ENCODE data around the gene KRTAP5-11. TPM values are rescaled to one million over a fixed set of nuclear protein-coding genes. Genes with fewer than 3 reads are reported as not detected.

The KRTAP5-11 gene
- total and polyA plus RNA-seq, 2 donors (not counting 3 experiments of a cell fraction or from before 2014, with no cell fraction given) = not detected

DNA sequence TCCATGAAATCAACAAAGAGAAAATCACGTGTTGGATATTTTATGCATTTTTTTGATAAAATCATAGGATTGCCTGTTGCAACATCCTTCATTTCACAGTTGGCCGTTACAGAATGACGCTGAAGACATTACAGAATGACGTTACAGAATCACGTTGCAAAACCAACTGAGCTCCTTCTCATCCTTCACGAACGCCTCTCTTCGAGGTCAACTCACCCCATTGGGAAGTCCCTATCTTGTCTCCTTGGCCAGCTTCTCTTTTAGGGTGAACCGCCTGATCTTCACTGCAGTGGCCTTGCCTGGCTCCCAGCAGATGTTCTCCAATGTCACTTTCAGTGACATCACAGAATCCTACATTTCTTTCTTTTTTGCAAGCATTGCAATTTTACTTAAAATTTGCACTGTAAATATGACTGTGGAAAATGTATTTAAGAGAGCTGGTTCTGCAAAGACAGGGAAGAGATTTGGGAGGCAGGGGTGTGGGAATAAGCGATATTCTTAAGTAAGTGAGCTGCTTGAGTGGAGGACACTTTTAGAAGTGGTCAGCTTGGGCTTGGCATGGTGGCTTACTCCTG lies 50.6 kb downstream of the KRTAP5-11 start:
- Histone ChIP-seq H3K9ac (replicated peaks; ENCODE audit: extremely low read depth, insufficient read depth, low read length) (no peak overlapping the region), H3K27me3 (ENCODE audit: control insufficient read depth in 2 of 2, insufficient read depth in 2 of 2, low read length in 2 of 2) (no peaks in the 10 kb centered on the region), H4K20me1 (replicated peaks; ENCODE audit: control insufficient read depth, extremely low read depth, insufficient read depth, low read length) (no peaks in the 10 kb centered on the region), H3K9me3 (replicated peaks; ENCODE audit: control insufficient read depth, insufficient read depth, low read length) (no peaks in the 10 kb centered on the region), H3K4me1 (ENCODE audit: control insufficient read depth, extremely low read depth, insufficient read depth, low read length) (no peaks in the 10 kb centered on the region), H3K9me1 (replicated peaks; ENCODE audit: control insufficient read depth, extremely low read depth, insufficient read depth, low read length) (no peaks in the 10 kb centered on the region), H3K27ac (ENCODE audit: insufficient read depth, low read depth, low read length) (no peak overlapping the region), H3K36me3 (ENCODE audit: control insufficient read depth in 2 of 2, extremely low read depth in 1 of 2, insufficient read depth in 2 of 2, low read length in 2 of 2) (no peaks in the 10 kb centered on the region), H2AFZ (ENCODE audit: low read depth, low read length) (no peak overlapping the region), H3K4me2 (ENCODE audit: insufficient read depth, low read length) (no peak overlapping the region), H3K79me2 (ENCODE audit: control insufficient read depth, insufficient read depth, low read length) (no peaks in the 10 kb centered on the region), H3K4me3 (replicated peaks in 1 of 3; ENCODE audit: insufficient read depth in 1 of 3, low read depth in 1 of 3, low read length in 3 of 3) (no peak overlapping the region)
- BruUV-seq (replicated peaks) = no TSS peak
- dilution Hi-C loops (cut with MboI; ENCODE audit: extremely low pct_ligation_motif_present, low sequenced_read_pairs) (no loop called here), intact Hi-C loops (cut with micrococcal nuclease) (no loop called here)
- FAIRE-seq (no peak), DNase-seq (ENCODE audit: low read depth, low spot score) (no peak)
- POLR2A ChIA-PET = no interaction called here
- CTCF ChIA-PET = interaction anchor here (1.0 to 1.4 kb wide), 2 partner anchors 10 to 48 kb away, joined by 4 read pairs; no protein-coding TSS in a partner anchor
- TF ChIP-seq FOS (IDR thresholded peaks at IDR 0.05; ENCODE audit: borderline replicate concordance, insufficient read depth, low read length) (no peak), EZH2 (IDR thresholded peaks at IDR 0.05; ENCODE audit: borderline replicate concordance, low read depth, low read length, severe bottlenecking) (no peak), POLR2A (IDR thresholded peaks at IDR 0.05; ENCODE audit: low read depth, low read length) (no peak), POLR2AphosphoS5 (IDR thresholded peaks at IDR 0.05; ENCODE audit: insufficient read depth, low read depth, low read length) (no peak), JUN (IDR thresholded peaks at IDR 0.05; ENCODE audit: borderline replicate concordance, insufficient read depth, insufficient read length, low read depth) (no peak), GATA2 (IDR thresholded peaks at IDR 0.05; ENCODE audit: insufficient read depth, insufficient read length, low read depth, low read length) (no peak), MYC (IDR thresholded peaks at IDR 0.05; ENCODE audit: low read depth, low read length) (no peak)
- TF ChIP-seq, protein P1, sequence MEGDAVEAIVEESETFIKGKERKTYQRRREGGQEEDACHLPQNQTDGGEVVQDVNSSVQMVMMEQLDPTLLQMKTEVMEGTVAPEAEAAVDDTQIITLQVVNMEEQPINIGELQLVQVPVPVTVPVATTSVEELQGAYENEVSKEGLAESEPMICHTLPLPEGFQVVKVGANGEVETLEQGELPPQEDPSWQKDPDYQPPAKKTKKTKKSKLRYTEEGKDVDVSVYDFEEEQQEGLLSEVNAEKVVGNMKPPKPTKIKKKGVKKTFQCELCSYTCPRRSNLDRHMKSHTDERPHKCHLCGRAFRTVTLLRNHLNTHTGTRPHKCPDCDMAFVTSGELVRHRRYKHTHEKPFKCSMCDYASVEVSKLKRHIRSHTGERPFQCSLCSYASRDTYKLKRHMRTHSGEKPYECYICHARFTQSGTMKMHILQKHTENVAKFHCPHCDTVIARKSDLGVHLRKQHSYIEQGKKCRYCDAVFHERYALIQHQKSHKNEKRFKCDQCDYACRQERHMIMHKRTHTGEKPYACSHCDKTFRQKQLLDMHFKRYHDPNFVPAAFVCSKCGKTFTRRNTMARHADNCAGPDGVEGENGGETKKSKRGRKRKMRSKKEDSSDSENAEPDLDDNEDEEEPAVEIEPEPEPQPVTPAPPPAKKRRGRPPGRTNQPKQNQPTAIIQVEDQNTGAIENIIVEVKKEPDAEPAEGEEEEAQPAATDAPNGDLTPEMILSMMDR (IDR thresholded peaks at IDR 0.05; ENCODE audit: extremely low read depth in 1 of 2, insufficient read depth in 1 of 2, low read depth in 1 of 2, low read length in 2 of 2) = no peak
- TF ChIP-seq, protein P2, sequence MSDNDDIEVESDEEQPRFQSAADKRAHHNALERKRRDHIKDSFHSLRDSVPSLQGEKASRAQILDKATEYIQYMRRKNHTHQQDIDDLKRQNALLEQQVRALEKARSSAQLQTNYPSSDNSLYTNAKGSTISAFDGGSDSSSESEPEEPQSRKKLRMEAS (IDR thresholded peaks at IDR 0.05; ENCODE audit: insufficient read depth, insufficient read length) = no peak

Small RNAs within 50 kb of the gene (small RNA-seq; reads per million reads assigned to genes)
- not detected for gene AP000867.1 (ENCODE audit: insufficient read depth, insufficient read length, low read depth, low replicate concordance)
- not detected for gene KRTAP5-14P (ENCODE audit: insufficient read depth, insufficient read length, low read depth, low replicate concordance)

Other genes starting within 250 kb of the KRTAP5-11 start
- 166 and 171 TPM in 2 replicates for gene DHCR7, start 134.5 kb downstream of the KRTAP5-11 start, total RNA-seq
- 175 and 195 TPM in 2 replicates for gene DHCR7, start 134.5 kb downstream of the KRTAP5-11 start, polyA plus RNA-seq
- 96.2 and 99.2 TPM in 2 replicates for gene NADSYN1, start 129.7 kb downstream of the KRTAP5-11 start, total RNA-seq
- gene NADSYN1, start 129.7 kb downstream of the KRTAP5-11 start, polyA plus RNA-seq = 73.5 and 77.5 TPM in 2 replicates
- gene KRTAP5-7, start 55.6 kb downstream of the KRTAP5-11 start, total RNA-seq = not detected in 2 replicates
- gene KRTAP5-7, start 55.6 kb downstream of the KRTAP5-11 start, polyA plus RNA-seq = 0.07 and 0.08 TPM in 2 replicates
- gene KRTAP5-8, start 44.9 kb downstream of the KRTAP5-11 start, total RNA-seq = not detected in 2 replicates
- gene KRTAP5-8, start 44.9 kb downstream of the KRTAP5-11 start, polyA plus RNA-seq = 0.14 and 0.17 TPM in 2 replicates
- 0.30 TPM in 1 of 2 replicates, not detected in the other for gene KRTAP5-9, start 34.5 kb downstream of the KRTAP5-11 start, total RNA-seq
- gene KRTAP5-9, start 34.5 kb downstream of the KRTAP5-11 start, polyA plus RNA-seq = 0.28 and 0.35 TPM in 2 replicates
- gene KRTAP5-10, start 17.3 kb downstream of the KRTAP5-11 start, total RNA-seq = not detected in 2 replicates
- gene KRTAP5-10, start 17.3 kb downstream of the KRTAP5-11 start, polyA plus RNA-seq = 0.11 TPM in 1 of 2 replicates, not detected in the other